ENCODE measurements around the gene LIN28A.

LIN28A gene

DNA sequence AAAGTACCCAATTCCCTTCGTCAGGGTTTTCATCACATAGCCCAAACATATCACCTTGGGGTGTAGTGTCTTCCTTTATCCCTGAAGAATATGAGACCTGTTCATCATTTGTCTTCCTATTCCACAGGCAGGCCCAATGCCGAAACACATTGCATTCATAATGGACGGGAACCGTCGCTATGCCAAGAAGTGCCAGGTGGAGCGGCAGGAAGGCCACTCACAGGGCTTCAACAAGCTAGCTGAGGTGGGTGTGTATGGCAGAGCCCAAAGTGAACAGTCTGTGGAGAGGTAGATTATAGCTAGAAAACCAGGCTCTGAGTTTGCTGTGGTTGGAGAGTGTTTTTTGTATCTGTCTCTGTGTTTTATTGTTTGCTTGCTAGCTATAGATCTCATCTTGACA is 27.4 kb downstream of the LIN28A start:
- no peak for DNase-seq

DNA sequence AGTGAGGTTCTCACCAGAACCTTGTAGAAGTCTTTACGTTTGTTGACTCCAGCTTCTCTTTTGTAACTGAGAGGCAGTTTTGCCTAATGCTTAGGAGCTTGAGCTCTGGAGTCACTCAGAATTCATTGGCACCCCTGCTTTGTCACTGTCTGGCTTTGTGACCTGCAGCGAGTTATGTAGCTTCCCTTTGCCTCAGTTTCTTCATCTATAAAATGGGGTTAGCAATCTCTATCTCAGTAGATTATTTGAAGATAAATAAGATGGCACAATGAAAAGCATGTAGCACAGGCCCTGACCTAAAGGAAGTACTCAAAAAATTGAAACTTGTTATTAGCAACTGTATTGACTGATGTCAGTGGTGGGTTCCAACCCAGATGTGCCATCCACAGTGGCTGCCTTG is 29.6 kb downstream of the LIN28A start:
- DNase-seq = no peak

DNA sequence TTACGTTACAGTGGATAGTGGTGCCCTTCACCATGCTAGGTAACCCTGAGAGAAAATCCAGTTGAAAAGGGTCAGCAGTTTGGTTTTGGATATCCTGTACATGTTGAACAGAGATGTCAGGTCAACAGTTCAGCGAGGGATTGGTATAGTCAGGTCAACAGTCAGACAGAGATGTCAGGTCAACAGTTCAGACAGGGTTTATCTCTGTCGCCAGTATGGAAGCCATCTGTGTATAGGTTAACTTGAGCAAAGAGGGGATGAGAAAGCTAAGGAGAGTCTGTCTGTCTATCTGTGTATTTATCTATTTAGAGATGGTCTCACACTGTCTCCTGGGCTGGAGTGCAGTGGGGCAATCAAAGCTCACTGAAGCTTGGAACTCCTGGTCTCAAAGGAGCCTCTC is 39.3 kb downstream of the LIN28A start:
- no peak for DNase-seq

DNA sequence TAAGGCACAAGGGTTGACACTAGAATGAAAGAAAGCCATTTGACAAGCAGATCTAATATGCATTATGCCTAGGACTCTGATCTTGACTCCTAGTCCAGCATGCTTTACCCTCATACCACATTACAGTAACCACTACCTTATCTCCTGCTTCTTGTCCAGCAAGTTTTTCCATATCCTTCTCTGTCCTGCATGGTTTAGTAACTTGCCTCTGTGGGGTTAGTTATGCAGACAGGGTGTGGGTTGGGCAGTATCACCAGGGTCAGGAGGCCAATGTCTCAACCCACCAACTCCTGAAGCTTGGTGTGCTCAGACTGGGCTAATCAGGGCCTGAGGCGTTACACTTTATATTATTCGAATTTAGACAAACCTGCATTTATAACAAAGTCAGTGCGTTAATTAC is 40.3 kb downstream of the LIN28A start:
- no peak for DNase-seq

DNA sequence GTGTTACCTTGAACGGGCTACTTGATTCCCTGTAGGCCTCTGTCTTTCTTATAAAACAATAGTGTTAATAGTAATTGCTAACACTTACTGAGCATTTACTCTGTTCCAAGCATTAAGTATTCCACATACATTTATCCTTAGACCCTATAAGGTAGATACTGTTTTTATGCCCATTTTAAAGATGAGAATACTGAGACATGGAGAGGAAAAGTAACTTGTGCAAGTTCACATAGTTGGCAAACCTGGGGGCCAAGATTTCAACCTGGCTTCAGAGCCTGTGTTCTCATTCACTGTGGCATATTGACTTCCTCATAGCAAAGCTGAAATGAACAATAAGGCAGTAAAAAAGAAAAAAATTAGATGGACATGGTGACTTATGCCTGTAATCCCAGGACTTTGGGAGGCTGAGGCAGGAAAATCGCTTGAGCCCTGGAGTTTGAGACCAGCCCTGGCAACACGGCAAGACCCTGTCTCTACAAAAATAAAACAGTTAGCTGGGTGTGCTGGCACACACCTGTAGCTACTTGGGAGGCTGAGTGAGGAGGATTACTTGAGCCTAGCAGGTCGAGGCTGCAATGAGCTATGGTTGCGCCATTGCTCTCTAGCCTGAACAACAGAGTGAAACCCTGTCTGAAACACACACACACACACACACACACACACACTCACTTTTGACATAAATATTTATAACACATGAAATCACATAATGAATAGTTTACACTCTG is 42.0 kb downstream of the LIN28A start:
- DNase-seq = no peak

DNA sequence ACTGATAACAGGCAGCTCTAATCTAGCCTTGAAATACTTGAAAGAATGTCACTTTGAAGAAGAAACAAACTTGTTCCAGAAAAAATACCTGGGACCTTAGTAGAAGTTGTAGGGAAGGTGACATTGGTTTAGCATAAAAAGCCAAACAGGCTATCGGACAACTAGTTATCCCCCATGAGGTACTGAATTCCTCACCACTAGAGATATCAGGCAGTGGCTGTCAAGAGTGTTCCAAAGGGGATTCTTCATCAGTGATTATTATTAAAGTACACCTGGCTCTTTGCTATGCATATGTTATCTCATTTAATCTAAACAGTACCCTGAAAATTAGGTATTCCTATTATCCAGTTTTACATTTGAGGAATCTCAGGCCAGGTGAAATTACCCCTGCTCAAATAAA is 48.5 kb downstream of the LIN28A start:
- DNase-seq = no peak

DNA sequence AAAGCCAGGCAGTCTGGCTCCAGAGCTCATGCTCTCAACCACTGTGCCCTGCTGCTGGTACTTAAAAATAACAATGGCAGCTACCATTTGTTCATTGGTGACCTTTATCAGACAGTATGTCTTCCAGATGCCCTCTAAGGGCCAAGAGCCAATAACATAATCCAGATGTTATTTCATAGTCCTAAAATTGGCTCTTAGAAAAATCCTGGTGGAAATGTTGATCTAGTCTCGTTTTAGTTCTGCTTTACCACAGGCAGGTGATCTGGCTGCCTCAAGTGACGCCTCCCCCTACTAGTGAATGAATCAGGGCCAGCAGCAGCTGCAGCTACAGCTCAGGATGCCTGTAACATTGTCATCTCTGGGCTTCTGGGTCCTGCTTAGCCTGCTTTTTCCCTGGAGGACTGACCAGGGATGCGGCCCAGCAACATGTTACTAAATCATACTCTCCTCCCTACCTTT is 49.0 kb downstream of the LIN28A start:
- no peak for DNase-seq

DNA sequence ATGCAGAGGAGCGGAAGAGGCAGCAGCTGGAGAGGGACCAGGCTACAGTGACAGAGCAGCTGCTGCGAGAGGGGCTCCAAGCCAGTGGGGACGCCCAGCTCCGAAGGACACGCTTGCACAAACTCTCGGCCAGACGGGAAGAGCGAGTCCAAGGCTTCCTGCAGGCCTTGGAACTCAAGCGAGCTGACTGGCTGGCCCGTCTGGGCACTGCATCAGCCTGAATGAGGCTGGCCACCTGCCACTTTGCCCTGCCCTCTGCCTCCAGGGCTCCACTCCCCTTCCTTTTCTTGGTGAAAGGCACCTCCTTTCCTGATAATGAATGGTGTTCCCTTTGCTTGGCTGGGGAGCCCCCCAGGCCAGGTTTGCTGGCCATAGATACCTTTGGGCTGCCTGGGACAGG is 58.3 kb downstream of the LIN28A start:
- no peak for DNase-seq

DNA sequence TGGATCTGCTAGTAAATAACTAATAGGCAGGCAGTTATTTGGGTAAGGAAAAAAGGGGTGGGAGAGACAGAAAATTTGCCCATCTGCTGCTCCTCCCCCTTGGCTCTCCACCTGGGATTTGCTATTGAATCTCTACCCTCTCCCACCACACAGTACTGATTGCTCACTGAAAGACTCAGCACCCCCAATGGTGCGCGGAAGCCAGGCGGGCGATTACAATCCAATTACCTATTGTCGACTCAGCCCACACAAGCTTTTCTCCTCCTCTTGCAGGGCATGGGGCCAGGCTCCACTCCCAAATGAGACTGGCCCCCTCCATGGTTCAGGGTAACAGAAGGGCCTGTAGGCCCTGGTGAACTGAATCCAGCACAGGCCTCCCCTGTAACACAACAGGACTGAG is 58.9 kb downstream of the LIN28A start:
- DNase-seq = no peak

DNA sequence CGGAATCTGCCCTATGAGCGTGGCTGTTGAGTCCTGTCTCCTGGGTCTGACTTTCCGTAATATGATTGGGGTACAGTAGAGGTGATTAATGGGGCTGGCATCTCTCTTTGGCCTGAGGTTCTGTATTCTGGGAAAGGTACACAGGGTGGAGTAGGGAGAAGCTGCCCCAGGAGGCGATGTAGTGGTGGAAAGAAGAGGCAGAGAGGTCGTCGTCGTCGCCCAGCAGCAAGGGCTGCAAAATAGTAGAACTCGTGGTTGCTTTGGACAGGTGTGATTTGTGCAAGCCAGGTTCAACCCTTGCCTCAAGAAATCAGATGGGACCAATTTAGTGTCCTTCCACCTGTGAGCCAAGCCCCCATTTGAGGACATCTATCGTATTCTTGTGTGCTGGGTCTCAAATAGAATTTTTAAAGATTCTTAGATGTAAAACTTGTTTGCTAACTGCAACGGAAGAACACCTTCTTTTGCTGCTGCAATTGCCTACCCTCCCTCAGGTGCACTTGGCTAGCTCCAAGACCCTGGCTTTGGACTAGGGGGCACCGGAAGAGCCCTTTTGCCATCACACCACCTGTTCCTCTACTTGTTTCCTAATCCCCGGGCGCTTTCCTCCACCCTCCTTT is 60.4 kb downstream of the LIN28A start:
- DNase-seq = no peak

DNA sequence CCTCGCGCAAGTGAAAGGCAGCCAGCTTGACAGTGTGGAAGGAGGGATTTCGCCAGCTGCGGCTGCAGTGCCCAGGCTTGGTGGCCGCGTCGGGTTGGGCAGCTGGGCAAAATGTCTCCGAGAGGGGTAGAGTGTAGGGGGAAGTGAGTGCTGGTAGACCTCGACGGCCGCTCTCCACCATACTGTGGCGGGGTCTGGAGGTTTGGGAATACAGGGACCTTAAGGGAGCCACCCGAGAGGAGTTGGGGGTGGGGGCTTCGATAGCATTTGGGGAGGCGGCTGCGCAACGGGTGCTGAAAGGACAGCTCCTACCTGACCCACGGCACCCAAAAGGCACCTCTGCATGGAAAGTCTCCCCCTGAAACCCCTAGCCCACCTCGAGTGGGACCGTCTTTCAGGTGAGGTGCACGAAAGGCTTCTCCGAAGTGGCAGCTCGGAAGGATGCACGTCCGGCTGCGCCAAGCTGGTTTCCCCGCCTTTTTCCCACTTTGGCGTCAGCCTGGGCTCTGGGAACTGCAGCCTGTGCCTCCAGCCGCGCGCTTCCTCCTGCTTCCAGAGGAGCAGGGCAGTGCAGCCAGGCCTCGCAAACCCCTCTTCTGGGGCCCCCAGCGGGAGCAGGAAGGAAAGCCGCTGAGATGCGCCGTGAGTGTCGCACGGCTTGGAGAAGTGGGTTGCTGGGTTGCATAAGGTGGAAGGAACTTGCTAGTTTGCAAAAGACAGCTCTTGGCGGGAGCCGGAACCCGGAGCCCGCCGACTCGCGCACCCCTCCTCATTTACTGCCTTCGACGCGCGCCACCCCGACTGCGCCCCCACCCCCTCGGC is 61.1 kb downstream of the LIN28A start:
- peak; percentile 49 for DNase-seq

DNA sequence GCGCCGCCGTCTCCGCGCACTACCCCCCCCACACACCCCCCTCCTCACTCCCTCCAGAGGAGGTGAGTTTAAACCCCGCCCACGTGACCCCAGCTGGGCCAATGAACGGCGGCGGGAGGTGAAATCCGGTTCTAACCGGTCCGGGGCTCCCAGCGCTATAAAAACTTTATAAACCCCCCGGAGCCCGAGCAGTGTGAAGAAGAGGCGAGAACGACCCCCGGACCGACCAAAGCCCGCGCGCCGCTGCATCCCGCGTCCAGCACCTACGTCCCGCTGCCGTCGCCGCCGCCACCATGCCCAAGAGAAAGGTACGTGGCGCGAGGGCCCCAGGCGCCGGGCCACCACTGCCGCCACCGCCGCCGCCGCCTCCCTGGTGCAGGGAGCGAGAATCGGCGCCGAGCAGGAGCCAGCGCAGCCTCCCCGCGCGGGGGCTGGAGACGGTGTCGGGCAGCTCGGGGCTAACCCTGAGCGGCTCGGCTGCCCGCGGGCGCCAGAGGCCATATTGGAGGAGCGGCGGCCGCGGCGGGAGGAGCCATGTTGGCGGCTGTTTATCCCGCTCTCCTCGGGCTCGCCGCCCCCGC is 61.8 kb downstream of the LIN28A start, which contains the start of gene HMGN2:
Gene HMGN2 (plus strand): TSS at position 121 of the 581 bp plus-strand sequence. CDS start 173 bp downstream, at position 294.
- DNase-seq = peak; percentile 94

DNA sequence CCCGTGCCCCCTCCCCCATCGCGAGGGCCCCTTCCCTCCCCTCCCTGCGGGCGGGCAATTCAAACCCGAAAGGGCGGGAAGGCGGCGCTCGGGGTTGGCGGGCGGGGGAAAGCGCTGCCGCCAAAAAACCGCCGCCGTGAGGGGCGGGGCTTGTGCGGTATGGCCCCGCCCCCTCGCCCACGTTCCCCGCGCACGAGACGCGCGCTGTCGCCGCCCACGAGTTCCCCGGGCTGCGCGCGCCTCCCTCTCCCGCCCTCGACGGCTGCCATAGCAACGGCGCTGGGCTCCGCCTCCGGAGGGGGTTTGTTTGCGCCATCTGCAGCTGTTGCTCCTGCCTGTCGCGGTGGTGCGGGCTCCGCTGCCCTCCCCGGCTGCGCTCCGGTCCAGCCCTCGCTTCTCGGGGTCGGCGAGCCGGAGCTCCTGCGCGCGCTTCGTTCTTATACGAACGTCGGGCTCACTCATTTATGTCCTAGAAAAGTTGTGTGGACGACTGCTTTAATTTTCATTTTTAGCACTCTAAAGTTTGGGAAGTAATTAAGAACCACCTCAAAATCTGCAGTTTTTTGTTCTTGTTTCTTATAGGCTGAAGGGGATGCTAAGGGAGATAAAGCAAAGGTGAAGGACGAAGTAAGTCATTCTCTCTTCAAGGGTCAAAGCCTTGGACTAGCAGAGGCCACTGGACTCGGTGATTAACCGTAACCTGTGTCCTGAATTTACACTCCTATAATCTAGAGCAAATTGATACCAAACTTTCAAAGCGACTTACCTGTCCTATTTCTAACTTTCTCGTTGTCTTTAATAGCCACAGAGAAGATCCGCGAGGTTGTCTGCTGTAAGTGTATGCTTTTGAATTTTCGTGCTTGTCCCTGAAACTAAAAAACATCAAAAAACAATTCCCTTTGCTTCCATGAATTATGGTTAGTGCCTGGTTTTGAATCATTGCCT is 62.6 kb downstream of the LIN28A start:
- DNase-seq = peak; percentile 97

DNA sequence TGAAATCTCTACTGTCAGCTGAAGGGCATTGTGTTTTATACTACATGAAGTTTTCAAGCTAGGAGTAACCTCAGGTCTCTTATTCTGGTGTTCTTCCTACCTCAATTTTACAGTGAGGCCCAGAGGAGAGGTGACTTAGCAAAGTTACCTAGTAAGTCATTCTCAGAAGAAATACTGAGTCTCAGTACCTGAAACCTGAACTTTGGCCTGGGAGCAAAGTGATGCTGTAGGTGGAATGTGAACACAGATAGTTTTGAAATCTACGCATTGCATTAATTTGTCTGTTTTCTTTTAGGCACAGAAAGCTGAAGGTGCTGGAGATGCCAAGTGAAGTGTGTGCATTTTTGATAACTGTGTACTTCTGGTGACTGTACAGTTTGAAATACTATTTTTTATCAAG is 64.2 kb downstream of the LIN28A start:
- DNase-seq = no peak

DNA sequence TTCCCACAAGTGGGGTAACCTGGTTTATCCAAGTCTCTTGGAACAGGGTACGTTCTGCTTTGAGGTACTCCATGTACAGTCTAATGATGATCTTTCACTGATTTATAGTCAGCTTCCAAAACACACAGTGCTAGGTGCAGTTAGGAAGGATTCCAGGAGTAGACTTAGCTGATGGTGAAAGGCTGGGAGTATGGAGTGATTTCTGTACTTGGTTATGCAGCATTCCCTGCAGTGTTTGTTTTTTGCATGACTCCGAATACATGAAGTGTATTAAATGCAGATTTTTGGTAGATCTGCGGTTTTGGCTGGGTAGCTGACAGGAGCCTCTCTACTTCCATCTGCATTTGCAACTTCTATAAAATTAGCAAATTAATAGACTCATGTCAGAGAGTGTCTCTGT is 65.4 kb downstream of the LIN28A start:
- DNase-seq = no peak

DNA sequence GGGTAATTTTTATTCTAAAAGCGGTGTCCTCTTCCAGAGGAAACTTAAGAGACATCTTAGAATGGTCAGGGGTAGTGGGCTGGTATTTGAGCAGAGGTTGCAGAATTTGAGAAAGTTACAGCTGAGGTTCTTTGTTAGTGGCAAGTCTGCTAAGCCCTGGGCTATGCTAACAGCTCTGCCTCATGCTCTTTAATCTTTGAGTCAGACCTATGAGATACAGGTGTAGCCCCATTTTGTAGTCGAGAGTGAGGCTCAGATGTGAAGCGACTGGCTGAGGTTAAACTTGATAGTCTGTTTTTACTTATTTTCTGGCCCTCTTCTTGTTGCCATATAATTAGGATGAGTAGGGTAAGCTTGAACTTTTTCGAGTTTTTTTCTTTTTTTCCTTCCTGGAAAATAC is 66.3 kb downstream of the LIN28A start:
- DNase-seq = no peak

DNA sequence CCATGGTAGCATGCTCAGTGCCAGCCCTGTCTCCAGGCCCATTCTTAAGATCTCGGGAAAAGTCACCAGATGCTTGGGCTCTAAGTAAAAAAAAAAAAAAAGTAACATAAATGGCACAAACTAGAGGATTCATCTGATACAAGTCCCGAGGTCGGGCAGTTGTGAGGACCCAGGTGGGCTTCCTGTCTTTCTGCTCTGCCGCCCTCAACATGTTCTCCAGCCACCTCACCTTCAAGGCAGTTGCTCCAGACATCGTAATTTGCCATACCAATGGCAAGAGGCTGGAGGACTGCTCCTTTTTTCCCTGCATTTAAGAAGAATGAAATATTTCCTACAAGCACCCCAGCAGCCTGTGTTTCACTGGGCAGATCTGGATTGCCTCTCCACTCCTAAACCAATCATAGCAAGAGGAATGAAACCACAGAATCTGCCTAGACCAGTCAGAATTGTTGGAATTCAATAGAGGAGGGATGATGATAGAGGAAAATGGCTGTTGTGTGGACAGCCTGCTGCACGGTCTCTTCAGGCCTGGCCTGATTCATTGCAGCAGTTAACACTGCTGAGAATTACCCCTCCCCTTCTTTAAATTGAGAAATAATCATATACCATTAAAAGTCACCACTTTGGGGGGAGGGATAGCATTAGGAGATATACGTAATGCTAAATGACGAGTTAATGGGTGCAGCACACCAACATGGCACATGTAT is 67.0 kb downstream of the LIN28A start:
- DNase-seq = no peak

DNA sequence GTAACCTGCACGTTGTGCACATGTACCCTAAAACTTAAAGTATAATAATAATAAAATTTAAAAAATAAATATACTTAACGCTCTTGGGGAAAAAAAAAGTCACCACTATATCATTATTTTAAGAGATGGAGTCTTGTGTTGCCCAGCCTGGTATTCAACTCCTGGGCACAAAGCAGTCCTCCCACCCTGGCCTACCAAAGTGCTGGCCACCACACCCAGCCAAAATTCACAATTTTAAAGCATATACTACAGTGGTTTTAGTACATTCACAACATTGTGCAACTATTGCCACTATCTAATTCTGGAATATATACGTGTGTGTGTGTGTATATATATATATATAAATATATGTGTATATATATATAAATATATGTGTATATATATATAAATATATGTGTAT is 67.5 kb downstream of the LIN28A start:
- no peak for DNase-seq

DNA sequence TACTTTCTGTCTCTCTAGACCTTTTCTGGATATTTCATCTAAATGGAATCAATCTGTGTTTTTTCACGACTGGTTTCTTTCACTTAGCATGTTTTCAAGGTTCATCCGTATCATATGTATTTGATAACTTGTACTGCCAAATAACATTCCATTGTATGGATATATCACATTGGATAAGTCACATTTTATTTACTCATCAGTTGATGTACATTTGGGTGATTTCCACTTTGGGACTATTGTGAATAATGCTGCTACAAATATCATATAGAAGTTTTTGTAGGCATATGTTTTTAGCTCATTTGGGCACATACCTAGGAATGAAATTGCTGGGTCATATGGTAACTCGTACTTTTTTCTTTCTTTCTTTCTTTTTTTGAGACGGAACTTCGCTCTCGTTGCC is 68.4 kb downstream of the LIN28A start:
- no peak for DNase-seq

All from CD4-positive, alpha-beta T cell treated with Interleukin-6 for 4 hours (primary cell).